NCI-H128 (cell line): Measurements from ENCODE around the gene ATG2B.
"Not testable (repeated sequence)": the region's sequence is repeated elsewhere in the genome, so short reads cannot be mapped to it uniquely, and the experiment has no call there.

Experiments
- DNase-seq: peaks from one replicate; lab custom pipeline; 2025; ENCODE audit not compliant: unreplicated experiment; lab: John Stamatoyannopoulos, UW

ATG2B gene

GRCh38 chr14:96383445-96383844 lies 20.3 kb upstream of the ATG2B start:
- no peak for DNase-seq

DNA sequence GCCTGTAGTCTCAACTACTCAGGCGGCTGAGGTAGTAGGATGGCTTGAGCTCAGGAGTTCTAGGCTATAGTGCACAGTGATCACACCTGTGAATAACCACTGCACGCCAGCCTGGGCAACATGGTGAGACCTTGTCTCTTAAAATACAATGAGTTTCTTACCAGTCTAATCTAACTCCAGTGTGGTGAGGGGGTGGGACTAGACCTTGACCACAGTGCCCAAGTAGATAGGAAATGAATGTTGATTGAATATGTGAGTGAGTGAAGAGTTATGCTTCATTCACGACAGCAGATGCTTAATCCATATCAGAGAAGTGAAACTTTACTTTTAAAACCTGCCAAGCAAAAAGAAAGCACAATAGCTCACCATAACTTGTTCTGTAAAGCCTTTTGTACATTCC lies 17.6 kb upstream of the ATG2B start:
- no peak for DNase-seq

DNA sequence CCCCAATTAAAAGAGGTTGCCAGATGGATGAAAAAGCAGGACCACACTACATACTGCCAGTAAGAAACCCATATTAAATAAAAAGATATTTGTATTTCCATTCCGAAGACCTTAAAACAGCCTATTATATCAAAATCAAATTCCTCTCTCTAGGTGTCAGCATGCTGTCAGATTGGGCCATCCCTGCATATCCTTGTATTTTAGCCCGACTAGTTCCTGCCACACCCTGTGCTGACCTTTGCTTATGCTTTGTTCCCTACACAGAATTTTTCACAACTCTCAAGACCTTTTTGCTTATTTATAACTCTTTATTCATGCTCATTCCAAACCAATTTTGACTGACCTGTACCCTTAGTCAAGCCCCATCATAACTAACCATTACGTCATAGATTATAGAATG lies 13.0 kb upstream of the ATG2B start:
- DNase-seq: no peak

GRCh38 chr14:96373538-96373937 lies 10.4 kb upstream of the ATG2B start:
- DNase-seq: no peak

DNA sequence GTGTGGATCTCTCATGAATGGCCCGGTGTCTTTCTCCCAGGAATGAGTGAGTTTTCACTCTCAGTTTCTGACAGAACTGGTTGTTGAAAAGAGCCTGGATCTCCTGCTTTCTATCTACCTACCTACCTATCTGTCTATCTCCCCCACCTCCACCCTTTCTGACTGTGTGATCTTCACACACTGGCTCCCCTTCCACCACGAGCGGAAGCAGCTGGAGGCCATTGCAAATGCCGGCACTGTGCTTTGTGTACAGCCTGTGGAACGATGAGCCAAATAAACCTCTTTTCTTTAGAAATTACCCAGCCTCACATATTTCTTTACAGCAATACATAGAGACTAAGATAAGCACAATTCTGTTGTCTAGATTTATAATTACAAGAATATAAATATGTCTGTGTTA lies 7.4 kb upstream of the ATG2B start:
- DNase-seq: no peak

- no peak for DNase-seq
These were observed 5.4 kb upstream of the ATG2B start for GRCh38 chr14:96368534-96368933.

- no peak for DNase-seq
These were observed 1.8 kb upstream of the ATG2B start for GRCh38 chr14:96364962-96365361.

- DNase-seq: no peak
These were observed 703 bp upstream of the ATG2B start for GRCh38 chr14:96363751-96364336.

DNA sequence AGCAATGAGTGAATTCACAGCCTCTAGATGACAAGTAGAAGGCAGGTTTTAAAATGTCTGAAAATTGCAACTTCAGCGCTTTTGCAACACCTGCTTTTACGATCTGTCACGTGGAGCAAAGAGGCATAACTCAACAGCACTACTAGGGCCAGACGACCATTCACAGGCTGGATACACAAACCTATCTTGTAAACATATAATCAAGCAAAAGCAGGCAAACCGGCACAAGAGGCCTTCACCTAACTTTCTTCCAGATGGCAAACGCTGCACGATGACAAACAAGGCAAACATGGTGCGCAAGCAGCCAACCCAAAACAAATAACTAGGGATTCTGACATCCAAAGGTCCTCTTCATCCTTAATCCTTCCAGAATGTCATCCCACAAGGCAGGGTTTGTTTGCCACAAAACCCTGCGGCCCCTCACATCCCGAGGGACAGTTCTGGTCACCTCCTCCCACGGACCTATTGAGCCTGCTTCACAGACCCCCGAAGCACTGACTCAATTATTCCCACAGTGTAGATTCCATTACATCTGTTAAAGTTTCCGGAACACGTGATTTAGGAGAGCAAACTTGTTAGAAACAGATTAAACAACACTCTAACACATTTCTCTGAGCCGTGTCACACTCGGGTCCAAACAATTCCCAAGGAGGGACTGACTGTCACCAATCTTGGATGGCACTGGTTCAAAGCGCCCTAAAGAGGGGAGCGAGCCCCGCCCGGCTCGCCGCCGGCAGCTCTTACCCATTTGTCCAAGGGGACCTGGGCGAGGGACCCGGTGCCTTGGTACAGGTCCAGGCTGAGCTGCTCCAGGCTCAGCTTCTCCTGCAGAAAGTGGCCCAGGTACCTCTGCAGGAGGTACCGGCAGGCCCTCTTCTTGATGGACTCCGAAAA lies 823 bp downstream of the ATG2B start:
- peak; percentile 27 for DNase-seq

- DNase-seq: no peak
These were observed 3.2 kb downstream of the ATG2B start for GRCh38 chr14:96359959-96360358.

DNA sequence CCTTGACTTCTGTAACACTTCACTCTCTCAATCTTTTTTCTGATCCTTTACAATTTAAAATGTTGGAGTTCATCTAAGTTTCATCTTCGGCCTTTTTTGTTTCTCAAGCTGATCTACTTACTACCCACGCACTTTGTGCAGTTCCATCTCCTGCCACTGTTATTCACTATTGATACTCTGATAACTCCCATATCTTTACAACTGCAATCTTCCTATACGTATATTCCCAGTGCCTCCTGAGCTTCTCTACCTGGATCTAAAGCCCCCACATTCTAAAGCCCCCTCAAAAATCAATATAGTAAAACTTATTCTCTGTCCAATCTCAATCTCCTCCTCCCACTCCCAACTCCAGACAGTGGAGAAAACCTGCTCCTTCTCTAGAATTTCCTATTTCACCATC lies 5.9 kb downstream of the ATG2B start:
- no peak for DNase-seq

DNA sequence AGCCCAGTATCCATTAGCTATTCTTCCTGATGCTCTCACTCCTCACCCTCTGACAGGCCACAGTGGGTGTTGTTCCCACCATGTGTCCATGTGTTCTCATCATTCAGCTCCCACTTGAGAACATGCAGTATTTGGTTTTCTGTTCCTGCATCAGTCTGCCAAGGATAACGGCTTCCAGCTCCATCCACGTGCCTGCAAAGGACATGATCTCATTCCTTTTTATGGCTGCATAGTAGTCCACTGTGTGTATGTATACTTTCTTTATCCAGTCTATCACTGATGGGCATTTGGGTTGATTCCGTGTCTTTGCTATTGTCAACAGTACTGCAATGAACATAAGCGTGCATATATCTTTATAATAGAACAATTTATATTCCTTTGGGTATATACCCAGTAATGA lies 8.9 kb downstream of the ATG2B start:
- DNase-seq: no peak

- no peak for DNase-seq
These were observed 10.4 kb downstream of the ATG2B start for GRCh38 chr14:96352708-96353107.

GRCh38 chr14:96351986-96352385 lies 11.2 kb downstream of the ATG2B start:
- DNase-seq: no peak

- DNase-seq: no peak
These were observed 13.7 kb downstream of the ATG2B start for GRCh38 chr14:96349286-96350075.

DNA sequence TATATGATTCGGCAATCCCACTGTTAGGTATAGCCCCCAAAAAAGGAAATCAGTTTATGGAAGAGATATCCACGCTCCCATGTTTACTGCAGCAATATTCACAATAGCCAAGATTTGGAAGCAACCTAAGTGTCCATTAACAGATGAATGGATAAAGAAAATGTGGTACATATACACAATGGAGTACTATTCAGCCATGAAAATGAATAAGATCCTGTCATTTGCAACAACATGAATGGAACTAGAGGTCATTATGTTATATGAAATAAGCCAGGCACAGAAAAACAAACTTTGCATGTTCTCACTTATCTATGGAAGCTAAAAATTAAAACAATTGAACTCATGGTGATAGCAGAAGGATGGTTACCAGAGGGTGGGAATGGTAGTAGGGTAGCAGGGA lies 15.2 kb downstream of the ATG2B start:
- DNase-seq: not testable (repeated sequence)

GRCh38 chr14:96345669-96346068 lies 17.5 kb downstream of the ATG2B start:
- DNase-seq: no peak

GRCh38 chr14:96341323-96341722 lies 21.8 kb downstream of the ATG2B start:
- DNase-seq: no peak

- DNase-seq: no peak
These were observed 24.6 kb downstream of the ATG2B start for GRCh38 chr14:96338551-96338950.

DNA sequence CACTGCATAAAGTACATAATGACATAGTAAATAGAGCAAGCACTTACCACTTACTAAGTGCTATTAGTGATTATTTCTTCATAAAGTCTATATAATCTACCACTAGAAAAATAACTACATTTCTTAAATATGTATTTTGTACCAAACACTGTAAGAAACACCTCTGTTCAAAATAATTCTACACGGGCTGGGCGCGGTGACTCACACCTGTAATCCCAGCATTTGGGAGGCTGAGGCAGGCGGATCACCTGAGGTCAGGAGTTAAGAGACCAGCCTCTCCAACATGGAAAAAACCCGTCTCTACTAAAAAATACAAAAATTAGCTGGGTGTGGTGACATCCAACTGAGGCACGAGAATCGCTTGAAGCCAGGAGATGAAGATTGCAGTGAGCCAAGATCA lies 38.9 kb downstream of the ATG2B start:
- DNase-seq: no peak

GRCh38 chr14:96320605-96321004 lies 42.5 kb downstream of the ATG2B start:
- no peak for DNase-seq

GRCh38 chr14:96318836-96319235 lies 44.3 kb downstream of the ATG2B start:
- no peak for DNase-seq
